ENCODE results near the gene FOXN1. TPM values are rescaled to one million over a fixed set of nuclear protein-coding genes. Genes with fewer than 3 reads are reported as not detected.
"Not testable (repeated sequence)": the region's sequence is repeated elsewhere in the genome, so short reads cannot be mapped to it uniquely, and the experiment has no call there.

Gene FOXN1
- total RNA-seq, 1 experiment from 2014 or later = not detected

- DNase-seq = peak; percentile 35
- peaks cover 3% of the 10 kb centered on the region; the same call in 1 of the 2 replicates for H3K27me3 ChIP-seq (ENCODE audit: control insufficient read depth, insufficient read depth, low read length)
- no peak overlapping the region for H3K4me3 ChIP-seq (ENCODE audit: insufficient read depth, low read depth, low read length)
- peaks cover 7% of the 10 kb centered on the region for H3K36me3 ChIP-seq (replicated peaks; ENCODE audit: control insufficient read depth, insufficient read depth, low read length)
Measured at GRCh38 chr17:28572259-28573039, 66.3 kb downstream of the FOXN1 start.

- DNase-seq = no peak
- Histone ChIP-seq H3K4me3 (ENCODE audit: insufficient read depth, low read depth, low read length) (no peak overlapping the region), H3K36me3 (replicated peaks; ENCODE audit: control insufficient read depth, insufficient read depth, low read length) (peaks cover 9% of the 10 kb centered on the region), H3K27me3 (ENCODE audit: control insufficient read depth, insufficient read depth, low read length) (peaks cover 3% of the 10 kb centered on the region; the same call in 1 of the 2 replicates)
Measured at GRCh38 chr17:28573040-28573380, 66.9 kb downstream of the FOXN1 start.

GRCh38 chr17:28573521-28573920 lies 67.4 kb downstream of the FOXN1 start:
- no peak for DNase-seq
- peaks cover 15% of the 10 kb centered on the region for H3K36me3 ChIP-seq (replicated peaks; ENCODE audit: control insufficient read depth, insufficient read depth, low read length)
- peaks cover 3% of the 10 kb centered on the region; the same call in 1 of the 2 replicates for H3K27me3 ChIP-seq (ENCODE audit: control insufficient read depth, insufficient read depth, low read length)
- H3K4me3 ChIP-seq (ENCODE audit: insufficient read depth, low read depth, low read length) = no peak overlapping the region

- H3K36me3 ChIP-seq (replicated peaks; ENCODE audit: control insufficient read depth, insufficient read depth, low read length) = peaks cover 20% of the 10 kb centered on the region
- DNase-seq = no peak
- H3K27me3 ChIP-seq (ENCODE audit: control insufficient read depth, insufficient read depth, low read length) = peaks cover 3% of the 10 kb centered on the region; the same call in 1 of the 2 replicates
- no peak overlapping the region for H3K4me3 ChIP-seq (ENCODE audit: insufficient read depth, low read depth, low read length)
Measured at GRCh38 chr17:28573966-28574480, 67.9 kb downstream of the FOXN1 start.

GRCh38 chr17:28574526-28574925 lies 68.4 kb downstream of the FOXN1 start:
- no peak for DNase-seq
- peaks cover 25% of the 10 kb centered on the region for H3K36me3 ChIP-seq (replicated peaks; ENCODE audit: control insufficient read depth, insufficient read depth, low read length)
- peaks cover 3% of the 10 kb centered on the region; the same call in 1 of the 2 replicates for H3K27me3 ChIP-seq (ENCODE audit: control insufficient read depth, insufficient read depth, low read length)
- no peak overlapping the region for H3K4me3 ChIP-seq (ENCODE audit: insufficient read depth, low read depth, low read length)

GRCh38 chr17:28575126-28575795 lies 69.1 kb downstream of the FOXN1 start:
- H3K4me3 ChIP-seq (ENCODE audit: insufficient read depth, low read depth, low read length) = no peak overlapping the region
- H3K36me3 ChIP-seq (replicated peaks; ENCODE audit: control insufficient read depth, insufficient read depth, low read length) = peaks cover 30% of the 10 kb centered on the region
- H3K27me3 ChIP-seq (ENCODE audit: control insufficient read depth, insufficient read depth, low read length) = peaks cover 3% of the 10 kb centered on the region; the same call in 1 of the 2 replicates
- DNase-seq = peak; percentile 34

GRCh38 chr17:28576016-28576415 lies 69.9 kb downstream of the FOXN1 start:
- DNase-seq; H3K27me3 ChIP-seq (ENCODE audit: control insufficient read depth, insufficient read depth, low read length): not testable (repeated sequence)
- Histone ChIP-seq H3K36me3 (replicated peaks; ENCODE audit: control insufficient read depth, insufficient read depth, low read length) (peaks cover 32% of the 10 kb centered on the region), H3K4me3 (ENCODE audit: insufficient read depth, low read depth, low read length) (peak overlapping the region; percentile 13; the same call in 1 of the 2 replicates)

- peaks cover 3% of the 10 kb centered on the region; the same call in 1 of the 2 replicates for H3K27me3 ChIP-seq (ENCODE audit: control insufficient read depth, insufficient read depth, low read length)
- H3K4me3 ChIP-seq (ENCODE audit: insufficient read depth, low read depth, low read length) = peak within 1 kb of the TSS; percentile 27
- H3K36me3 ChIP-seq (replicated peaks; ENCODE audit: control insufficient read depth, insufficient read depth, low read length) = peaks cover 33% of the 10 kb centered on the region
- DNase-seq = peak; percentile 99
Measured at GRCh38 chr17:28576758-28577465, 70.8 kb downstream of the FOXN1 start, which contains the start of gene ALDOC. Gene ALDOC, minus strand, starts transcription at chr17:28576895. Its CDS starts 1,363 bp downstream, at chr17:28575532.

GRCh38 chr17:28577466-28577824 lies 71.3 kb downstream of the FOXN1 start:
- Histone ChIP-seq H3K27me3 (ENCODE audit: control insufficient read depth, insufficient read depth, low read length) (peaks cover 3% of the 10 kb centered on the region; the same call in 1 of the 2 replicates), H3K36me3 (replicated peaks; ENCODE audit: control insufficient read depth, insufficient read depth, low read length) (peaks cover 38% of the 10 kb centered on the region), H3K4me3 (ENCODE audit: insufficient read depth, low read depth, low read length) (no peak overlapping the region)
- DNase-seq = no peak

GRCh38 chr17:28578246-28579195 lies 72.4 kb downstream of the FOXN1 start:
- H3K4me3 ChIP-seq (ENCODE audit: insufficient read depth, low read depth, low read length) = no peak overlapping the region
- no peaks in the 10 kb centered on the region; the same call in 1 of the 2 replicates for H3K27me3 ChIP-seq (ENCODE audit: control insufficient read depth, insufficient read depth, low read length)
- DNase-seq = no peak
- peaks cover 49% of the 10 kb centered on the region for H3K36me3 ChIP-seq (replicated peaks; ENCODE audit: control insufficient read depth, insufficient read depth, low read length)

GRCh38 chr17:28579526-28579925 lies 73.4 kb downstream of the FOXN1 start:
- Histone ChIP-seq H3K4me3 (ENCODE audit: insufficient read depth, low read depth, low read length) (no peak overlapping the region), H3K27me3 (ENCODE audit: control insufficient read depth, insufficient read depth, low read length) (no peaks in the 10 kb centered on the region; the same call in 1 of the 2 replicates), H3K36me3 (replicated peaks; ENCODE audit: control insufficient read depth, insufficient read depth, low read length) (peaks cover 55% of the 10 kb centered on the region)
- no peak for DNase-seq

- Histone ChIP-seq H3K4me3 (ENCODE audit: insufficient read depth, low read depth, low read length) (no peak overlapping the region), H3K36me3 (replicated peaks; ENCODE audit: control insufficient read depth, insufficient read depth, low read length) (peaks cover 67% of the 10 kb centered on the region), H3K27me3 (ENCODE audit: control insufficient read depth, insufficient read depth, low read length) (no peaks in the 10 kb centered on the region)
- DNase-seq = no peak
Measured at GRCh38 chr17:28580959-28581358, 74.8 kb downstream of the FOXN1 start.

- Histone ChIP-seq H3K27me3 (ENCODE audit: control insufficient read depth, insufficient read depth, low read length) (no peaks in the 10 kb centered on the region), H3K4me3 (ENCODE audit: insufficient read depth, low read depth, low read length) (no peak overlapping the region), H3K36me3 (replicated peaks; ENCODE audit: control insufficient read depth, insufficient read depth, low read length) (peaks cover 71% of the 10 kb centered on the region)
- no peak for DNase-seq
Measured at GRCh38 chr17:28582513-28582912, 76.4 kb downstream of the FOXN1 start.

Data from H7 (cell line).